Immature natural killer cell (primary cell): Measurements from ENCODE around the gene SRPRA. TPM values are rescaled to one million over a fixed set of nuclear protein-coding genes. Genes with fewer than 3 reads are reported as not detected.
A peak's percentile ranks its signal among the peaks of the same experiment; 100 is the strongest.
"Not testable (repeated sequence)": the region's sequence is repeated elsewhere in the genome, so short reads cannot be mapped to it uniquely, and the experiment has no call there.

ENCODE experiments used
- DNase-seq, 3 donors: peaks; one replicate each; pipeline ENCODE4 v3.0.0; 2022; ENCODE audit warnings: mixed read lengths in 1 of 3
- H3K27ac Mint-ChIP-seq, 6 donors: one replicate each; pipeline ENCODE4 v1.8.0; 2020; ENCODE audit warnings: mixed read lengths in 6 of 6, mild to moderate bottlenecking in 5 of 6, inconsistent platforms in 4 of 6, moderate library complexity in 3 of 6
- H3K27me3 Mint-ChIP-seq, 3 donors: one replicate each; pipeline ENCODE4 v1.8.0; 2020 to 2021; ENCODE audit warnings: low read depth in 3 of 3, mild to moderate bottlenecking in 3 of 3, mixed read lengths in 3 of 3, moderate library complexity in 3 of 3, inconsistent platforms in 1 of 3
- H3K36me3 Mint-ChIP-seq, 3 donors: one replicate each; pipeline ENCODE4 v1.8.0; 2020; ENCODE audit warnings: mixed read lengths in 3 of 3, inconsistent platforms in 2 of 3, mild to moderate bottlenecking in 2 of 3
- H3K4me1 Mint-ChIP-seq, 2 donors: one replicate each; pipeline ENCODE4 v1.8.0; 2020; ENCODE audit warnings: inconsistent platforms in 2 of 2, mild to moderate bottlenecking in 2 of 2, mixed read lengths in 2 of 2, moderate library complexity in 1 of 2
- H3K4me3 Mint-ChIP-seq, 5 donors: one replicate each; pipeline ENCODE4 v1.8.0; 2020; ENCODE audit warnings: mild to moderate bottlenecking in 5 of 5, mixed read lengths in 5 of 5, inconsistent platforms in 3 of 5, moderate library complexity in 3 of 5
- H3K9me3 Mint-ChIP-seq, 6 donors: one replicate each; pipeline ENCODE4 v1.8.0; 2020; ENCODE audit warnings: mild to moderate bottlenecking in 6 of 6, mixed read lengths in 6 of 6, inconsistent platforms in 4 of 6, moderate library complexity in 3 of 6
- polyA plus RNA-seq, 3 donors: library from polyadenylated mRNA; unstranded; fragments of 300-500 nt; fragmentation: Illumina TruSeq; gene quantifications; one replicate each; pipeline ENCODE4 v1.2.3, GENCODE V29; 2021

The SRPRA gene
- polyA plus RNA-seq, 3 donors from 2014 or later: 67.7 to 161 (median 150) TPM

DNA sequence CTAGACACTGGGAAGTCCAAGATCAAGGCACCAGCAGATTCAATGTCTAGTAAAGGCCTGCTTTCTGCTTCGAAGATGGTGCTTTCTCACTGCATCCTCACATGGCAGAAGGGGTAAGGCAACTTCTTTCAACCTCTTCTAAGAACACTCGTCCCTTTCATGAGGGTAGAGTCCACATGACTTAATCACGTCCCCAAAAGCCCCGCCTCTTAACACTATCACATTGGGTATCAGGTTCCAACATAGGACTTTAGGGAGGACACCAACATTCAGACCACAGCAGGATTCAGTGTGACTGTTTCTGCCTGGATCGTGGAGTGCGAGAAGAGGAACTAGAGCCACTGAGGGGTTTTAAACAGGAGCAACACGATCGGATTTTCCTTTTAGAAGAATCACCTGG lies 10.5 kb upstream of the SRPRA start:
- peak overlapping the region in 1 of 5 donors; percentile 3 for H3K4me3 Mint-ChIP-seq

DNA sequence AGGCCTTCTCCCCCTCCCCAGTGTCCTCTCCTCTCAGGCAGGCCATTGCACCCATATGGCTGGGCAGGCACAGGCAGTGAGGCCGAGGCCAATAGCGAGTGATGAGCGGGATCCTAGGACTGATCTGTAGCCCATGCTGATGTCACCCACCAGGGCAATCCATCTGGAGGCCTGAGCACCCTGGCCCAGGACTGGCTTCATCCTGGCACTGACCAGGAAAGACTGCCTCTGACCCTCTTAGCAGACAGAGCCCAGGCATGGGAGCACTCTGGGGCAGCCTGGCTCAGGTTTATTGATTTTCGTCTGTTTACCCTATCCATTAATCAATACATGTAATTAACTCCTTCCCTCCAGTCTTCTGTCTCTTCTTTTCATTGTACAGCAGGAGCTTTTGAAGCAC lies 9.1 kb upstream of the SRPRA start:
- no peak overlapping the region for H3K4me3 Mint-ChIP-seq
- peaks cover 7 to 27% (median 13%) of the 10 kb centered on the region in 3 donors for H3K36me3 Mint-ChIP-seq
- no peaks in the 10 kb centered on the region for H3K9me3 Mint-ChIP-seq
- no peak overlapping the region for H3K27ac Mint-ChIP-seq
- DNase-seq: no peak
- peaks cover 2 to 11% (median 4%) of the 10 kb centered on the region in 3 donors for H3K27me3 Mint-ChIP-seq
- H3K4me1 Mint-ChIP-seq: peaks cover 16 to 18% of the 10 kb centered on the region in 2 donors

More for the DNA sequence above, 10.5 kb upstream of the SRPRA start:
- no peak for DNase-seq
- H3K27me3 Mint-ChIP-seq: peaks cover 4 to 17% (median 6%) of the 10 kb centered on the region in 3 donors
- peak overlapping the region in 2 of 6 donors; percentile 15 to 46 for H3K27ac Mint-ChIP-seq
- peaks cover 26% of the 10 kb centered on the region in 2 donors for H3K4me1 Mint-ChIP-seq
- no peaks in the 10 kb centered on the region for H3K9me3 Mint-ChIP-seq
- peaks cover 0 to 23% (median 11%) of the 10 kb centered on the region in 3 donors for H3K36me3 Mint-ChIP-seq

DNA sequence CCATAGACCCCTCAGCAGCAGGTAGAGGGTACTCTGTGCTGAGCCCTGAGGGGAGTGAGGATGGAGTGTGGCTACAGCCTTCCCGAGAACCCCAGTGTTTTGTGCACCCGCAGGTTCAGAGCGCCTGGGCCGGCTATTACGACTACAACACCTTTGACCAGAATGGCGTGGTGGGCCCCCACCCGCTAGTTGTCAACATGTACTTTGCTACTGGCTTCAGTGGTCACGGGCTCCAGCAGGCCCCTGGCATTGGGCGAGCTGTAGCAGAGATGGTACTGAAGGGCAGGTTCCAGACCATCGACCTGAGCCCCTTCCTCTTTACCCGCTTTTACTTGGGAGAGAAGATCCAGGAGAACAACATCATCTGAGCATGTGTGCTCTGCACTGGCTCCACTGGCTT lies 8.6 kb upstream of the SRPRA start:
- Mint-ChIP-seq H3K4me1 (peaks cover 12 to 15% of the 10 kb centered on the region in 2 donors), H3K27ac (no peak overlapping the region), H3K9me3 (no peaks in the 10 kb centered on the region), H3K4me3 (no peak overlapping the region), H3K27me3 (peaks cover 2 to 9% (median 4%) of the 10 kb centered on the region in 3 donors), H3K36me3 (peaks cover 7 to 27% (median 16%) of the 10 kb centered on the region in 3 donors)
- DNase-seq: no peak

DNA sequence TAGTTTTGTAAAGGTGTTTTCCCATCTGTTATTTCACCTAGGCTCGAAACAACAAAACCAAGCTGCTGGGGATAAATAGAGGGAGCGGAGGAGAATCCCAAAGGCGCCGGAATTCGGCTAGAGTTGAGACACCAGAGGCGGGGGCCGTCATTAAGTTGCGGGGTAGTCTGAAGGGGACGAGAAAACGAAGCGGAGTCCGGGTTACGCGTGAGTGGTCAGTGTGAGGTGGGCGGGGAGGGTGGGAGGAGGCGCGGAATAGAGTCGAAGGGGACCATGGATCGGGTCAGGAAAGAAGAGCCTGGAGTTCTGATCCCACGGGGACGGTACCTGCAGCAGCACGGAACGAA lies 361 bp downstream of the SRPRA start:
- H3K27ac Mint-ChIP-seq: peak overlapping the region; percentile 96 to 99 (median 98)

DNA sequence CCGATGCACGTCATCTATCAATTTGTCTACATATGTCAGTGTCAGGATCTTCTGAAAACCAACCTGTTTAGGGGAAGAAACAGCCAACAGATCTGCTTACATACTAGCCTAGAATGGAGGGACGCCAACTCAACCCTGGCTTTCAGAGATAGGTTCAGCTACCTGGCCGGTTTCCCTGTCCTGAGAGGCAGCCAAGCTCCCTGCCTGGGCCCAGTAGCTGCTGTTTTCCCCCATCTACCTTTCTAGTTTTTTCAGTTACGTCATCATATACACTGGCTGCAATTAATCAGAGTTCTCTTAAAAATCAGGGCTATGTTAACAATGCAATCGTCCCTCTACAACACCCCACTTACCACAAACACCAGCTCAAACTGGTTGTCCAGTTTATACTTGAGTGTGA lies 1.0 kb downstream of the SRPRA start:
- Mint-ChIP-seq H3K4me3 (peak overlapping the region; percentile 94 to 98 (median 97)), H3K36me3 (peaks cover 13 to 45% (median 35%) of the 10 kb centered on the region in 3 donors), H3K9me3 (no peaks in the 10 kb centered on the region), H3K4me1 (peaks cover 36 to 45% of the 10 kb centered on the region in 2 donors), H3K27ac (peak overlapping the region; percentile 96 to 99 (median 98)), H3K27me3 (peaks cover 1 to 11% (median 3%) of the 10 kb centered on the region in 3 donors)
- no peak for DNase-seq

More for the DNA sequence above, 361 bp downstream of the SRPRA start:
- Mint-ChIP-seq H3K4me3 (peak overlapping the region; percentile 94 to 98 (median 97)), H3K9me3 (no peaks in the 10 kb centered on the region), H3K36me3 (peaks cover 15 to 38% (median 28%) of the 10 kb centered on the region in 3 donors), H3K4me1 (peaks cover 36 to 45% of the 10 kb centered on the region in 2 donors), H3K27me3 (peaks cover 1 to 11% (median 3%) of the 10 kb centered on the region in 3 donors)
- DNase-seq: no peak

DNA sequence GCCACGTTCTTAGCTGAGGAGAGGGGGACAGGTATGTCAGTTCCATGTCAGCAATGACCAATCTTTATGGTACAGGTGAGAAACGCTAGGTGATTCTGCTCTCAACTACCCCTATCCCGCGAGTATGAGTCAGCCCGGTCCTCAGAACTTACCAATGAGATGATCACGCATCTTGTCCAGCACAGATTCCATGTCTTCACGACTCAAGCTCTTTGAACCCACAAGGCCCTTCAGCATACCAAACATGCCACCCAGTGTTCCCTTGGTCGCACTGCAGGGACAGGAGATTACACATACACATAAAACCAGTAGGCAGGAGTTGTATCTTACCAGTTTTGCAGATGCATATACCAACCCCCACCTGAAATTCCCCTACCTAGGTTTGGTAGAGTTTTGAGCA lies 2.9 kb downstream of the SRPRA start:
- H3K36me3 Mint-ChIP-seq: peaks cover 11 to 47% (median 36%) of the 10 kb centered on the region in 3 donors
- H3K27ac Mint-ChIP-seq: peak overlapping the region; percentile 22 to 97 (median 70)
- peak overlapping the region in 2 of 5 donors; percentile 11 to 24 for H3K4me3 Mint-ChIP-seq
- H3K4me1 Mint-ChIP-seq: peaks cover 35 to 45% of the 10 kb centered on the region in 2 donors
- DNase-seq: no peak
- H3K9me3 Mint-ChIP-seq: no peaks in the 10 kb centered on the region
- H3K27me3 Mint-ChIP-seq: peaks cover 1 to 9% (median 3%) of the 10 kb centered on the region in 3 donors

DNA sequence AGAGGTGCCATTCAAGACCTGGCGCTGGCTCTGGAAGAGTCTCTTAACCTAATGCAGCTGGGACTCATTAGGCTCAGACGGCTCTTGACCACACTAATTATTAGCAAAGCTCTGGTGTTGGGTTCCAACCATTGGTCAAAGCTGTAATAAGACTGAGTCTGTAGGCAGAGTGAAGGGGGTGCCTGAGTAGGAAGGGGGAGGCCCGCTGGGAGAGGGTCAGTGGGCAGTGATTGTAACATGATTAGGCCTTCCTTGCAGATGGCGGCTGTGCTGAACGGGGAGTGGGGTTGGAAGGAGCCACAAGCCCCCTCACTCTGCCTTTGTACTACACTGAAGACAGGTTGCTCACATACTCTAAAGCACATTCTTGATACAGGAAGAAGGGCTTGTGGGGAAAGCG lies 5.2 kb downstream of the SRPRA start:
- peaks cover 0 to 3% (median 2%) of the 10 kb centered on the region in 3 donors for H3K27me3 Mint-ChIP-seq
- no peak for DNase-seq
- H3K36me3 Mint-ChIP-seq: peaks cover 11 to 47% (median 36%) of the 10 kb centered on the region in 3 donors
- no peaks in the 10 kb centered on the region for H3K9me3 Mint-ChIP-seq
- peak overlapping the region in 2 of 6 donors; percentile 20 to 51 for H3K27ac Mint-ChIP-seq
- no peak overlapping the region for H3K4me3 Mint-ChIP-seq
- peaks cover 17 to 28% of the 10 kb centered on the region in 2 donors for H3K4me1 Mint-ChIP-seq

DNA sequence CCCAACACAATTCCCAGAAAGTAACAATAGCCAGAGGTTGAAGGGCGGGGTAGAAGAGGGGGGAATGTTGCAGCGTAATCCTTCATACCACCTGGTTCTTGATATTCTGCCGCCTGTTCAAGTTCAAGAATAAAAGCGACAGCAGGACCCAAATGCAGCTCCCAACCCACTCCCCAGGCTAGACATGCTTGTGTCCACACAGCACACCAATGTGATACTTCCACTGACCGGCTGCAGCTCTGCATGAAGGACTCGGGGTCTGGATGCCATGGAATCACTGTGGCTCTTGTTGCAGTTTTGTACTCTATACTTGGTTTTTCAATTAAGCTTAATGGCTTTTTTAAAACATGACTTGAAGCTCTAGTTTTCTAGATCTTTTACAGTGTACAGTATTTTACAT lies 6.5 kb downstream of the SRPRA start:
- Mint-ChIP-seq H3K27me3 (peaks cover 0 to 2% (median 0%) of the 10 kb centered on the region in 3 donors), H3K4me1 (peaks cover 8 to 18% of the 10 kb centered on the region in 2 donors), H3K9me3 (no peaks in the 10 kb centered on the region), H3K4me3 (no peak overlapping the region), H3K36me3 (peaks cover 10 to 45% (median 36%) of the 10 kb centered on the region in 3 donors), H3K27ac (peak overlapping the region in 2 of 6 donors; percentile 39 to 75)
- no peak for DNase-seq

DNA sequence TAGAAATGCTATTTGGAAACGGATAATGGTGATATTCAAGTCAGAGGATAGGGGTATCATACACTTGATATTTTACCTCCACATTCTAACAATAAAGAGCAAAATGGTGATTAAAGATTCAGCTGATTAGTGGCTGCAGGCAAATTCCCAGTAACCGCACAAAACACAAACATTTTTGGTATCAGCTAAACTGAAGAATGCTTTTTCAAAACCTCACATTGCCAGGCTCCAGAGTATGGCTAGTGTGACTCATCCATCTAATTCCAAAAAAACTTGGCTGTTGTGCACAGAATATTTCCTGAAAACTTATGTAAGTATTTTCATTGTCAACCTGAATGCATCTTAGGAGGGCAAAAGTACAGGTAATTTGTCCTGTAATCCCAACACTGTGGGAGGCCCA lies 10.9 kb downstream of the SRPRA start:
- H3K36me3 Mint-ChIP-seq: peaks cover 8 to 9% (median 9%) of the 10 kb centered on the region in 3 donors
- H3K4me1 Mint-ChIP-seq: no peaks in the 10 kb centered on the region
- H3K27me3 Mint-ChIP-seq: no peaks in the 10 kb centered on the region
- DNase-seq: no peak
- peak overlapping the region in 1 of 6 donors; percentile 30 for H3K27ac Mint-ChIP-seq
- H3K9me3 Mint-ChIP-seq: no peaks in the 10 kb centered on the region
- no peak overlapping the region for H3K4me3 Mint-ChIP-seq

DNA sequence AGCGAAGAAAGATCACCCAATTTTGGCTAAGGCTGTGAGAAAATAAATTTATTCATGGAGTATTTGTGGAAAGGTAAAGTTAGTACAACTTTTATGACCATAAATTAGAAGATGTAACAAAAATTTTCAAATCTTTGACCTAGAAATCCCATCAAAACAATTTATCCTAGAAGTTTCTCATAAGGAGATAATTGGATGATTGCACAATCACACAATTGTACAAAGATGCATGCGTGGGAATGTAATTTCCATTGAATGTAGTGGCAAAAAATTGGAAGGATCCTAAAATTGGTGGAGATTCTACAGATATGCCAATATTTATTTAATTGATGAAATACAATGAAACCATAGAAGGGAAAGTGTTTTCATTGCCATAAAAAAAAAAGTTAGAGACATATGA lies 11.6 kb downstream of the SRPRA start:
- no peaks in the 10 kb centered on the region for H3K27me3 Mint-ChIP-seq
- H3K9me3 Mint-ChIP-seq: no peaks in the 10 kb centered on the region
- peaks cover 5 to 8% (median 6%) of the 10 kb centered on the region in 3 donors for H3K36me3 Mint-ChIP-seq
- H3K27ac Mint-ChIP-seq: peak overlapping the region in 3 of 6 donors; percentile 0 to 46 (median 30)
- no peaks in the 10 kb centered on the region for H3K4me1 Mint-ChIP-seq
- no peak for DNase-seq
- H3K4me3 Mint-ChIP-seq: no peak overlapping the region

DNA sequence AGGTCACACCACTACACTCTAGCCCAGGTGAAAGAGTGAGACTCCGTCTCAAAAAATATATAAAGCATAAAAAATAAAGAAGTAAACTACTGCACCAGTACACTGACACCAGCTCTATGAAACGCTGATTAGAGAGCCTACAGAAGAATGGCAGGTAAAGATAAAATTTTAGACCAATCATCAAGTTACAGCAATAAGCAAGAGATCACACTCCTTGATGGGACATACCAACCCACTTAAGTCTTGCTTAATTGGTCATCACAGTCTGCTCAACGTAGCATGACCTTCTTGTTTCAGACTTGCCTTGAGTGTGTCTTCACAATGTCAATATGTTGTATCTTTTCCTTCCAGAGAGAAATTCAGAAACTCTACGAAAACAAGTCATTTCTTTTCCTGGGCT lies 12.5 kb downstream of the SRPRA start:
- no peak for DNase-seq
- no peaks in the 10 kb centered on the region for H3K4me1 Mint-ChIP-seq
- peaks cover 5 to 9% (median 6%) of the 10 kb centered on the region in 3 donors for H3K36me3 Mint-ChIP-seq
- H3K9me3 Mint-ChIP-seq: no peaks in the 10 kb centered on the region
- H3K27me3 Mint-ChIP-seq: no peaks in the 10 kb centered on the region
- no peak overlapping the region for H3K27ac Mint-ChIP-seq
- no peak overlapping the region for H3K4me3 Mint-ChIP-seq

DNA sequence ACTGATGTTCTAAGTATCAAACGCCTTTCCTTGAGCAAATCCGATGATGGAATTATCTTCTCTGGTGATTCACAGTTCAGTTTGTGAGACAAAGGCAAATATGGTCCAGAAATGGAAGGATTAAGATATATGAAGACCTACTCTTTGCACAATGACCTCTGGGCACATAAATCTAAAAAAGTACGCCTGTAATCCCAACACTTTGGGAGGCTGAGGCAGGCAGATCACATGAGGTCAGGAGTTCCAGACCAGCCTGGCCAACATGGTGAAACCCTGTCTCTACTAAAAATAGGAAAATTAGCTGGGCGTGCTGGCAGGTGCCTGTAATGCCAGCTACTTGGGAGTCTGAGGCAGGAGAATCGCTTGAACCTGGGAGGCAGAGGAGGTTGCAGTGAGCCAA lies 13.2 kb downstream of the SRPRA start:
- H3K4me3 Mint-ChIP-seq, DNase-seq: not testable (repeated sequence)
- peak overlapping the region in 1 of 6 donors; percentile 49 for H3K27ac Mint-ChIP-seq

DNA sequence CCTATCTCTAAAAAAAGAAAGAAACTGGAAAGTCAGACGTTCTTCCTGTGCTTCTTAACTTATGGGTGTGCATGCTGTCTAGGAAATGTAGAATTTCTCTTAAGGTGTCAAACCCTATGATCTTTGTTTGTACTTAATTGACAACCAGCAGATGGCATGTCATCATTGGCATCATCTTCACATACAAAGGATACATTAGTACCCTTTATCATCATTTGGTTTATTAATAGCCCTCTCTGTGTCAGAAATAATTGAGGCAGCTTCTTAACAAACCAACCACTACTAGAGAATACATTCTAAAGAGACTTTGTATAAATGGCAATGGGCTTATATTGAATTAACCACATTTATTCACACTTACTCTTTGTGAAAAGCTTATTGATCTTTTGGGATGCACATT lies 13.9 kb downstream of the SRPRA start:
- peak overlapping the region in 2 of 6 donors; percentile 19 to 21 for H3K27ac Mint-ChIP-seq
- H3K4me3 Mint-ChIP-seq: no peak overlapping the region
- no peaks in the 10 kb centered on the region for H3K9me3 Mint-ChIP-seq
- peaks cover 5 to 15% (median 6%) of the 10 kb centered on the region in 3 donors for H3K36me3 Mint-ChIP-seq
- DNase-seq: no peak
- H3K27me3 Mint-ChIP-seq: no peaks in the 10 kb centered on the region
- no peaks in the 10 kb centered on the region for H3K4me1 Mint-ChIP-seq

More for the DNA sequence above, 13.2 kb downstream of the SRPRA start:
- H3K9me3 Mint-ChIP-seq, H3K27me3 Mint-ChIP-seq, H3K4me1 Mint-ChIP-seq: not testable (repeated sequence)
- H3K36me3 Mint-ChIP-seq: peaks cover 5 to 12% (median 6%) of the 10 kb centered on the region in 3 donors

DNA sequence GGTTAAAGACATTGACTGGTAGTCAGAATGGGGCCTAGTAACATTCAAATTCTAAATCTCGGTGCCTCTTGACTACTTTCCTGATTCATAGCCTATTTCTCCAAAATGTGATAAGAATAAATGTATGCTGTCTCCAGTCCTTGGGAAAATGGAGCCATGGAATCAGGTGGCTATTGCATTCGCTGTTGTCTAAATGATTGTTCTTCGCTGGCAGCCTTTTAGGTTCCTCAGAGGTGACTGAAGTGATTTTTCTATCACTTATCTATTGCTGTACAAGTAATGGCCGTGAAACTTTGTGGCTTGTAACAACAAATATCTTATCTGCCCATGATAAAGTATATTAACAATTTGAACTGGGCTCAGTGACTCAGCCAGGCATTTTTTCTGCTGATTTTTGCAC lies 15.4 kb downstream of the SRPRA start:
- Mint-ChIP-seq H3K4me3 (no peak overlapping the region), H3K4me1 (no peaks in the 10 kb centered on the region), H3K9me3 (no peaks in the 10 kb centered on the region), H3K27me3 (no peaks in the 10 kb centered on the region), H3K27ac (no peak overlapping the region), H3K36me3 (peaks cover 5 to 15% (median 9%) of the 10 kb centered on the region in 3 donors)
- DNase-seq: no peak

DNA sequence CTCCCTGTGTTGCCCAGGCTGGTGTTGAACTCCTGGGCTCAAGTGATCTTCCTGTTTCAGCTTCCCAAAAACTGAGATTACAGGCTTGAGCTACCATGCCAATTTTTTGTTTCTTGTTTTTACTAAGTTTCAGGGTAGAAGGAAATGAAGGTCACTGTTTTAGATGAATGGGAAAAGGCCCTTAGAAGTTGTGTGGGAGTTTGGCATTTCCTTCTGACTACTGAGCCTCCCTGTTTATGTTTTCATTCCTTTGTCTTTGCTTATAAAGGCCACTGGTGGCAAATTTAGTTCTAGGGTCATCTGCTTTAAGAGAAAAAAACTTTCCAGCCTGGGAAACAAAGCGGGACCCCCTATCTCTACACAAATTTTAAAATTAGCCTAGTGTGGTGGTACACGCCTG lies 22.1 kb downstream of the SRPRA start:
- no peak overlapping the region for H3K4me3 Mint-ChIP-seq
- no peaks in the 10 kb centered on the region for H3K4me1 Mint-ChIP-seq
- no peak overlapping the region for H3K27ac Mint-ChIP-seq
- H3K9me3 Mint-ChIP-seq: no peaks in the 10 kb centered on the region
- H3K27me3 Mint-ChIP-seq: peaks cover 0 to 2% (median 0%) of the 10 kb centered on the region in 3 donors
- no peak for DNase-seq
- peaks cover 5 to 25% (median 12%) of the 10 kb centered on the region in 3 donors for H3K36me3 Mint-ChIP-seq
